GM19099 (cell line): ENCODE data around the gene RPS27A.

ENCODE experiments used
- POLR2A ChIP-seq: IDR thresholded peaks from 3 replicates; pipeline ENCODE4 v1.6.1; 2011; ENCODE audit warnings: low read depth; ENCODE audit not compliant: insufficient read length; ENCODE audit errors: extremely low read depth

Gene RPS27A

GRCh38 chr2:55232084-55232862 is at the start of gene RPS27A, which contains the start of gene CLHC1:
TSS of gene RPS27A (plus strand) at chr2:55232688. CDS start at chr2:55232825, 137 bp downstream.
TSS of gene CLHC1 (minus strand) at chr2:55232293. CDS start at chr2:55222411, 9,882 bp downstream.
- peak; percentile 96 for TF ChIP-seq POLR2A

DNA sequence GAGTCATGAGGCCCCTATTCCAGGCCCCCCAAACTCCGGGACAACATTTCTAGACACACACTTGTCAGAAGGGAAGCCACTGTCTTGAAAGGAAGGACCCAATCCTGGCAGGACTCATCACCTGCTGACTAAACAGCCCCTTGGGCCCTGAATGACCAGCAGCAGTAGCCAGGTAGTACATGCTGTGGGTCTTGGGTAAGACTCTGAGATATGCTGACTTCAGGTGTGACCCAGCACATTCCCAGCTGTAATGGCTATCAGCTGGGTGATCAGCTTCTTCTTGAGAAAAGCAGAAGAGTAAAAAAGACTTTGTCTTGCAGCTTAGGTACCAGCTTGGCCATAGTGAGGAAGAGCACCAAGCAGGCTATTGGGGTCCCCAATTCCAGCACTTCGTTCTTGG is 36.0 kb upstream of the RPS27A start:
- TF ChIP-seq POLR2A: no peak

GRCh38 chr2:55200416-55200815 is 32.1 kb upstream of the RPS27A start:
- TF ChIP-seq POLR2A: no peak

GRCh38 chr2:55204536-55204935 is 28.0 kb upstream of the RPS27A start:
- no peak for TF ChIP-seq POLR2A

DNA sequence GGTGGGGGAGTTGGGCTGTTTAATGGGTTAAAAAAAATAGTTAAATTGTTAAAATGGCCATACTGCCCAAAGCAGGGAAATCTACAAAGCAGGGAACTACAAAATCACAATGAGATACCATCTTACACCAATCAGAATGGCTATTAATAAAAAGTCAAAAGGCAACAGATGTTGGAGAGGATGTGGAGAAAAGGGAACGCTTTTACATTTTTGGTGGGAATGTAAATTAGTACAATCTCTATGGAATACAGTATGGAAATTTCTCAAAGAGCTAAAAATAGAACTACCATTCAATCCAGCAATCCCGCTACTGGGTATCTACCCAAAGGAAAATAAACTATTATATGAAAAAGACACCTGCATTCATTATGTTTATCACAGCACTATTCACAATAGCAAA is 27.5 kb upstream of the RPS27A start:
- TF ChIP-seq POLR2A: no peak

- TF ChIP-seq POLR2A: no peak
These were observed 18.7 kb upstream of the RPS27A start for GRCh38 chr2:55213822-55214221.

DNA sequence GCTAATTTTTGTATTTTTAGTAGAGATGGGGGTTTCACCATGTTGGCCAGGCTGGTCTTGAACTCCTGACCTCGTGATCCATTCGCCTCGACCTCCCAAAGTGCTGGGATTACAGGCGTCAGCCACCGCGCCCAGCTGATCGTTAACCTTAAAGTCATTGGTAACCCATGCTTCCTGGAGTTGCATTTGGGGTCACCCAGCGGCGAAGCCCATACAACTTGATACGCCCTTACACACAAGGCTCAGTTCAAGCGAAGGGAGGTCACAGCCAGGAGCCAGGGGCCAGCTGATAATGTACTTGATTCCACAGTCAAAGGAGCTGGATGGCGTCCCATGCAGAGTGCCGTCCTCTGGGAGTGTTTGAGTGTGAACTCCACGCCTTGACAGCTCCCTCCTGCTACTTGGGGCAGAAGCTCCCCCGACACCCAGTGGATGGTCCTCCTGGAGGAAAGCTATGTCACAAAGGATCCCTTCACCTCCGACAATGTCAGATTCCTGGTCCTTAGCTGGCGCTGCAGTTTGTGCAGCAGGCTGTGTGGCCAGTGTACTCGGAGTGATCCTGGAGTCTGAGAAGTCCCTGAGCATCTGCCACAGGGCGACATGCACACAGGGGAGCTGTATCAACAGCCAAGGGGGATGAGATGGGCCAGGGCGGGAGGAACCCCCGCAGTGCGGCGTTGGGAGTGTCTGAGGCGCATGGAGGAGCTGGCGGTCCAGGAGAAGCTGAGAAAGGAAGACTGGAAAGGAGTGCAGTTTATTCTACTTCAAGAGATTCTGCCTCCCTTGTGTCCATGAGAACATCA is 8.3 kb upstream of the RPS27A start:
- no peak for TF ChIP-seq POLR2A

- no peak for TF ChIP-seq POLR2A
These were observed 7.7 kb upstream of the RPS27A start for GRCh38 chr2:55224761-55225261.

DNA sequence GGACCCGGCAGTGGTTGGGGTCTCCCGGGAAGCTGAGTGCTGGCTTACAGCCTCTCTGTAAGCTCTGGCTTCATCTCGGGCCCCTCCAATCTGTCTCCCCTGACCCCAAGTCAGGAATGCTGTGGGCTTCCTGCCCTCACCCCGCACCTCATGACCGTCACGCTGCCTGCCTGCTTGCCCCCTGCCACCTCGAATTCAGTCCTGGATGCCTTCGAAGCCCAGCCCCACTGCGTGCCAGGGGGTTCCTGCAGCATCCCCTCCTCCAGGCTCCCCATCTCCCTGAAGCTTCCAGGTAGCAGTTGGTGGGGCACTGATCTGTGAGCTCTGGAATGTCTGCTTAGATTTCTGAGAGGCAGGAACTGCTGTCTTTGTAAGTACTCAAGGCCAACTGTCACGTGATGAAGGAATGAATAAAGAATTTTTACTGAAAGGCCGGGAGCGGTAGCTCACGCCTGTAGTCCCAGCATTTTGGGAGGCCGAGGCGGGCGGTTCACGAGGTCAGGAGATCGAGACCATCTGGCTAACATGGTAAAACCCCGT is 6.9 kb upstream of the RPS27A start:
- no peak for TF ChIP-seq POLR2A

- no peak for TF ChIP-seq POLR2A
These were observed 4.3 kb upstream of the RPS27A start for GRCh38 chr2:55228226-55228563.

- TF ChIP-seq POLR2A: no peak
These were observed 3.3 kb upstream of the RPS27A start for GRCh38 chr2:55229221-55229620.

- TF ChIP-seq POLR2A: no peak
These were observed 1.9 kb upstream of the RPS27A start for GRCh38 chr2:55230551-55230950.

GRCh38 chr2:55231546-55232083 is 873 bp upstream of the RPS27A start:
- TF ChIP-seq POLR2A: no peak

- no peak for TF ChIP-seq POLR2A
These were observed 572 bp downstream of the RPS27A start for GRCh38 chr2:55232863-55233657.

GRCh38 chr2:55233658-55233940 is 1.1 kb downstream of the RPS27A start:
- no peak for TF ChIP-seq POLR2A
